HG03108 (cell line): Measurements from ENCODE around the gene CAPZB.
A peak's percentile ranks its signal among the peaks of the same experiment; 100 is the strongest.

Experiments used
- ATAC-seq: cut with Tn5 transposase; IDR thresholded peaks from one replicate; pipeline ENCODE4 v1.9.1; 2021; ENCODE audit warnings: moderate library complexity; ENCODE audit not compliant: unreplicated experiment

The CAPZB gene

DNA sequence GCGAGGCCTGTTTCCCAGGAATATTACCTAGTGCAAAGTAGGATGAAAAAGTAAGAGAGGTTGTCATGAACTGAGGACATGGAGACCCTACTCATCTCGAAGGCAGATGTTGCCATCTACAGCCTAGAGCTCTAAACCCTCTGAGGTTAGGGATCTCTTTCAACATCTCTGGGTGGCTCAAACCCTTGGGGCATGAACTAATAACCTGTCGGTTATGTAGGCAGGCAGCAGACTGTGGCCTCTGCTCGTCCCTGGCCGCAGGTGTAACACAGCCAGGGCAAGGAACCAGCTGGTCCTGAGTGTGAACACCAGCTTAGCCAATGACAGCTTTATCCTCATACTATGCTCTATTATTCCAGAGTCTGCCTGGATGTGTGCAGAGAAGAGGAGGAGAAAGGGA is 13.2 kb downstream of the CAPZB start:
- no peak for ATAC-seq

DNA sequence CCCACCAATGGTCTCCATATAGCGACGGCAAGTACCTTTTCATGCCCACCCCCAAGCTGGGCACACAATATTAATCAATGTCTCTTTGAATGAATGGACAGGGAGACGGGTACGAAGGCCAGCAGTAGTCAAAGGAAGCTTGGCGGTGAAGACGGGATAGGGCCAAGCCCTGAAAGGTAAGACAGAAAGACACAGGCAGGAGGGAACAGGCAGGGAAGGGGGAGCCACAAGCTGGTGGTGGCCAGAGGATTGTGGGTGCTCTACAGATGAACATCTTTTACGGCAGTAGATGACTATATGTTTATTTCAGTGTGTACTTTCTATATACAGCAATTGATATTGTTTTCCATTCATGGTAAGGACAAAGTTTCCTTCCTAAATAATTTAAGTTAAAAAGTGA is 16.3 kb downstream of the CAPZB start:
- no peak for ATAC-seq

DNA sequence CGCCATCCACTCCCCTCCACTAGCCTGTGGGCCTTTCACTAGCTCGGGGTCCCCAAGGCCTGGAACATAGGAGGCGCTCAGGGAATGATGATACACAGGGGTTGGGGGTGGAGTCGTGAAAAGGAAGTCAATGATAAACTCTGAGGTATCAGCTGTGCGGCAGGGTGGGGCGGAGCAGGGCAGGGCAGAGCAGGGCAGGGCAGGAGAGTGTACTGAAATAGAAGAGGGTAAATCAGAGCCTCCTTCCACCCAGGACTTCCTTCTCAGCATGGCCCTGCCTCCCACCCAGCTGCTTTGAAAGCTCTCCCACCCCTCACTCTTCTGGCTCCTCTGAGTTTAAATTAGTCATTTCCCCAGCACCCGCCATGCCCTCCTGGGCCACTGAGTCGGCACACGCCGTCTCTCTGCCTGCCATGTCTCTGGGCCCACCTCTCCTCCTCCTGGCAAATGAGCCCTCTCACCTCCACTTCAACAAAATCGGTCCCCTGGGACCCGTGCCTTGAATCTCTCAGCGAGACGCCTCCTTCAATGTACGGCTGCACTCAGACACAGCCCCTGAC is 16.9 kb downstream of the CAPZB start:
- ATAC-seq = peak; percentile 58

DNA sequence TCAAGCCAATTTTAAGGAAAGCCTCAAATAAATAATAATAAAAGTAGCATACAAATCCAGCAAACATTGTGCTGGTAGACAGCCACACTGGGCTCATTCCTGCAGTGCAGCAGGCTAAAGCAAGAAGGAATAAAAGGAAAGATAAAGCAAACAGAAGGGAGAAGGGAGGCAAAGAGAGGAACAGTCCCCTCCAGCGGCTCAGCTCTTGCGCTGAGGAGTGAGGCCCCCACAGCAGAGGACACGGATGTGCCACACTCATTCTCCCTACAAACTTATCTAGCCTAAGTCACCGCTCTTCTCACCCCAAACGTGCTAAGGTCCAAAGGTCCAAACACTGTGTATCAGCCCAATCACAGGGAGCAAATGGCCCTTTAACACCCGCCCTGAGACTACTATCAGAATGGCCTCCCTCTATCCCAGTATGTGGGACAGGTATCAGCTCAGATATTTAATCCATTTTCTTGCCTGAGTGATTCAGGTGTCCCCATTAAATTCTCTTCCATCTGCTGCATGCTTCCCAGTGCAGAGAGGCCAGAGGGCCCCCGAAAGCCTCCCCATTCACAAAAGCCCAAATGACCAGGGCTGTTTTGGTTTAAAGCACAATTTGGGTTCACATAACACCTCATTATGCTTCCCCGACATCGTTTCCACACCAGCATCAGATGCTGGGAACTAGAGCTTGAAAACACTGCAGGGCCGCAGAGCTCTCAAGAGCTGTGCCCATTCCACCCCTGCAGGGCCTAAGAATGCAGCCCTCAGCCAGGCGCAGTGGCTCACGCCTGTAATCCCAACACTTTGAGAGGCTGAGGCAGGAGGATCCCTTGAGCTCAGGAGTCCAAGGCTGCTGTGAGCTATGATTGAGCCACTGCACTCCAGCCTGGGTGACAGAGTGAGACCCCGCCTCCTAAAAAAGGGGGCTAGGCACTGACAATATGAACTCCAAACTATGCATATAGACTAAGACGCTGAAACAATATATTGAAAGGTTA is 17.8 kb downstream of the CAPZB start:
- ATAC-seq = no peak

DNA sequence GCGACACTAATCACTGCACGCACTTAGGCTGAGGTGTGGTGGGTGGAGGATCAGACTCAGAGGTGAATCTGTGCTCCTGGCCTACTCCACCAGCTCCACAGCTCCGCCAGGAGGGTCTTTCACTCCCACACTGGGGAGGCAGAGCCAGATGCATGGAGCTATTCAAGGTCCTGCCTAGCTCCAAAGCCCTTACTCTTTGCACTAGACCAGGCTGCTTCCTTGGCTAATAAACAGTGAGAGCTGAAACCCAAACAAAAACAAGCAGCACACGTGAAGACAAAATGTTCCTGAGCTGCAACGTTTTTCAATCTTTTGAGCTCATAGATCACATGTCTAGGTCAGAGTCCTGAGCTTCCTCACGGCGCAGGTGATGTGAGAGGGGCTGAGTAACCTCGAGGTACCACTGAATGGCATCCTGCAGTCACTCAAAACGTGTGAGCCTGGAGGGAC is 19.2 kb downstream of the CAPZB start:
- ATAC-seq = no peak

DNA sequence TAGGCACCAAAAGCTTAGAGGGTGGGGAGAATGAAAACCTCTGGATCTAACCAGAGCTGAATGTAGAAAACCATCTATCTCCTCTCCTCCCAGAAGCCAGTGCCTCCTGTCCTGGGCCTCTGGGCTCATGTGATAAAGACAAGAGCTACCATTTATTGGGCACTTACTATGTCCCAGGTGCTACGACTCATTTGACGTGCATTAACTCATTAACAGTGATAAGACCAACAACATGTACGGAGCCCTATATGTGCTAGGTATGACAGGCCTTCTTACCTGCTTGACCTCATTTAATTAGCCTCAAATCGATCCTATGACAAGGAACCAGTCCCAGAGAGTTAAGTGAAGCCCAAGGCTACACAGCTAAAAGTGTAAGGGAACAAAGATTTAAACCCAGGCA is 19.7 kb downstream of the CAPZB start:
- ATAC-seq = no peak

DNA sequence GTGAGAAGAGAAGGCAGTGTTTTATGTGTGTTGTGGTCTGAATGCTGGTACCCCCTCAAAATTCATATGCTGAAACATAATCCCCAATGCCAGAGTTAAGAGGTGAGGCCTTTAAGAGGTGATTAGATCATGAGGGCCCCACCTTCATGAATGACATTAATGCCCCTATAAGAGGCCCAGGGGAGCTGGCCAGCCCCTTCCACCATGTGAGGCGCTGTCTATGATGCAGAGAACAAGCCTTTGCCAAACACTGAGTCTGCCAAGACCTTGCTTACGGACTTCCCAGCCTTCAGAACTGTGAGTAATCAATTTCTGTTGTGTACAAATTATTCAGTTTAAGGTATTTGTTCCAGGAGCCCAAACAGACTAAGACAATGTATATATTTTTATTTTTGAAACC is 20.2 kb downstream of the CAPZB start:
- no peak for ATAC-seq

DNA sequence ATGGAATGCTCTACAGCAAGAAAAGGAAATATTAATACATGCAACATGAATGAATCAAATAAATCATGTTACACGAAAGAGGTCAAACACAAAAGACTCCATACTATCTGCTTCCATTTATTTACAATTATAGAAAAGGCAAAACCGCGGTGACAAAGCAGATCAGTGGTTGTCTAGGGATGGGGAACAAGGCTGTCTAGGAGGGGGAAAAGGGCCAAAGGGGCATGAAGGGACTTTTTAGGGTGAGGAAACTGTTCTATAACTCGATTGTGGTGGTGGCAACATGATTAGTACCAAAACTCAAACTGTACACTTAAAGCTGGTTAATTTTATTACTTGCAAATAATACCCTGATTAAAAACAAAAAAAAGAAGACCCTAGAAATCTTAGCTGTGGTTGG is 20.6 kb downstream of the CAPZB start:
- no peak for ATAC-seq

DNA sequence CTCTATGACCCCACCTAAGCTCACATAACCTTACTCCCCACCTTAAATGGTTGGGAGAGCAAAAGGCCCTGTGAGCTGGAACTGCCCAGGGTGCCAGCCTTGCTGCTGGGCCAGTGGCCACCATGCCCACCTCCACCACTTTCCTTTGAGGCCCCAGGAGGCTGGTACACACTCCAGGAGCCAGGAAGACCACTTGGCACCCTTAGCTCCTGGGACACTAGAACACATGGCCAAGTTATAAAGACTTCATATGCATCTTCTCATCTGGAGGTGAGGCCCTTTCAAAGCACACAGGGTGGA is 21.9 kb downstream of the CAPZB start:
- no peak for ATAC-seq

DNA sequence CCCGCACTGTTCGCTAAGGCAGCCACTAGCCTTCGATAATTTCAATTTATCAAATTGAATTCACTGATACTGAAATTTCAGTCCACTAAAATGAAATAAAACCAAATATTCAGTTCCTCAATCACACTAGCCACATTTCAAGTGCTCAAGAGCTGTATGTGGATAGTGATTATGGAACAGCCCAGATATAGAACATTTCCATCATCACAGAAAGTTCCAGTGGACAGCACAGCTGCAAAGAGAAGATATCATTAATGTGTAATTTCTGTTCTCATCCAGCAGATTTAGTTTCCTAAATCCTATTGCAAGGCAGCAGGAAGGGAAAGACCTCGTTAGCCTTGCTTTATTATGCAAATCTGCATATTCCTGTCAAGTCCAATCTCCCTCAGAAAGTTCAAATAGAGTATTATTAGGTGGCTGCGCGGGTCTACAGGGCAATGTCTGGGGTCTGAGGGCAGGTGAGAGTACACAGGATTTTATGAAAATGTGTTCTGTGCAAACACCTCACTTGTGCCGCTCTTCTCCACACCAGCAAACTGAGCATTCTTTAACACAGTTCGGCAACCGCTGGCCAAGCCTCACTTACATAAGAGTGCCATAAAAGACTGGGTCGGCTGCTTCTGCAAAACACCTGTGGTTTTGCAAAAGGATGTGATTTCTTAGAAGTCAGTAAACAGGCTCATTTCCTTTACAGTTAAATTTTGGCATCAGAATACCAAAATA is 22.4 kb downstream of the CAPZB start:
- peak; percentile 58 for ATAC-seq

DNA sequence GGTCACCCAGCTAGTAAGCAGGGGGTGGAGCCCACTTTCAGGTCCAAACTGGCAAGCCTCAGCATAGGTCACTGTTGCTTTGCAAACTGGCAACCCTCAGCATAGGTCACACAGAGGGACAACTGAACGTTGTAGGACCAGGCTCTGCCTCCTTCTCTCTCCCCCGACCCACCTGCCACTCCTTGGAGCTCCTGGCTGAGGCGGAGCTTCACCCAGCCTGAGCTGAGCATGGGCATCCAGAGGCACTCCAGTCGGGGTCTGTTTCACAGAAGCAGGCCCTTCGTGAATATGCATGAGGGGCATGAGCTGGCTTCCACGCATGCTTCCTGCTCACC is 24.2 kb downstream of the CAPZB start:
- no peak for ATAC-seq

DNA sequence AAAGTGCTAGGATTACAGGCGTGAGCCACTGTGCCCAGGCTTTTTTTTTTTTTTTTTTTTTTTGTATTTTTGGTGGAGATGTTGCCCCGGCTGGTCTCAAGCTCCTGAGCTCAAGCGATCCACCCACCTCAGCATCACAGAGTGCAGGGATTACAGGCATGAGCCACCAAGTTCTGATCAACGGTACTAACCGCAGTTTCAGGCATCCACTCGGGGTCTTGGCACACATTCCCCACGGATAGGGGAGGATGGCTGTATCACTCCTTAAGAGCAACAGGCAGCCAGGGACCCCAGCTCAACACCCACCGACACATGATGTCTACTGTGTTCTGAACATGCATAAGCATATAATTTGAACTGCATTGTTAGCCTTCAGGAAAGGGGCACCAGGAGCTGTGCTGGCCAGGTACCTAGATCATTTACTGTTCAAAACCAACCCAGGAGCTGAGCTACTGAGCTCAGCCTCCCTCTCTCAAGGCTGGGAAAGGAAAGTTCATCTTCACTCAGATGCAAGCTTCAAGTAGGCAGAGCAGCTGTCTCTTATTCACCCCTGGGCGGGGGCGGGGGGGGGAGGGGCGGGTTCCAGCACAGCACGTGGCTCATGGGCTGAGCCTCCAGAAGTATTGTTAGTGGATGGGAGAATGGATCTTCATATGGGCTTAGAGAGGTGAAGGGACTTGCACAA is 24.7 kb downstream of the CAPZB start:
- ATAC-seq = no peak

DNA sequence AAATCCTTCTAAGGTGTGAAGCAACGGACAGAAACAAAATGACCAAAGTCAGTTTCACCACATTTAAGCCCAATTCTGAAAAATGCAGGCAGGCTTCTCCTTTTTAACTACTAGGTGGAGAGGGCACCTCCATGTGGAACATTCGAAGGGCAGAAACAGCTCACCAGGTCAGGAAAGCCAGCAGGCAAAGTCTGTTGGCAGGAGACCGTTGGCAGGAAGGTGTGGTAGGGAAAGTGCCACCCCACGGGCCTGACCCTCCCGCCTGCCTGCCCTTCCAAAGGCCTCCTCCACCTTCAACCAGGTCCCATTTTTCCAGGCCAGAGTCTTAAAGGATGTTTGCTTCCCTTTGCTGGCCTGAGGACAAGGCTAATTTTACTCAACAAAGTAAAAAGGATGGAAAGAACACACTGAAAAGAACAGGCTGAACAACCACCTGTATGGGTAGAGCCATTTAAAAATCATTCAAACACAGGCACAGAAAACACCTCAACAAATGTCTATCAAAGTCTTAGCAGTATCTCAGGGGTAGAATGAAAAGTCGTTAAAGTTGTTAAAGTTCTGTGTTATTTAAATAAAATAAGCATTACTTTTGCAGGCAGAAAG is 26.4 kb downstream of the CAPZB start:
- no peak for ATAC-seq

DNA sequence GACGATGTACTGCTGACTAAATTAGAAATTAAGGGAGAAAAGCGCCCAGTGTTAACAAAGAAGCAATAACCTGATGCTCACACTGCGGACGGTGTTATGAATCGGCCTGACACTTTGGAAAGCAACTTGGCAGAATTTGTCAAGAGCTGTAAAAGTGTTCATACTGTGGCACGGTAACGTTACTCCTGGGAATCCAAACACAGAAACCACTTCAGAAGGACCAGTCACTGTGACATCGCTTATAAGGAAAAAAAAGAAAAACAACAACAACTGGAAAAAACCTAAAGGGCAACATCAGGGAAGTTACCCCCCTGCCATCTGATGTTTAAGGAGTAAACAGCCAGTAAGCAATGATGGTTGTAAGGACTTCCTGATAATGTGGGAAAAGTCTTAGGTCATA is 27.7 kb downstream of the CAPZB start:
- no peak for ATAC-seq

DNA sequence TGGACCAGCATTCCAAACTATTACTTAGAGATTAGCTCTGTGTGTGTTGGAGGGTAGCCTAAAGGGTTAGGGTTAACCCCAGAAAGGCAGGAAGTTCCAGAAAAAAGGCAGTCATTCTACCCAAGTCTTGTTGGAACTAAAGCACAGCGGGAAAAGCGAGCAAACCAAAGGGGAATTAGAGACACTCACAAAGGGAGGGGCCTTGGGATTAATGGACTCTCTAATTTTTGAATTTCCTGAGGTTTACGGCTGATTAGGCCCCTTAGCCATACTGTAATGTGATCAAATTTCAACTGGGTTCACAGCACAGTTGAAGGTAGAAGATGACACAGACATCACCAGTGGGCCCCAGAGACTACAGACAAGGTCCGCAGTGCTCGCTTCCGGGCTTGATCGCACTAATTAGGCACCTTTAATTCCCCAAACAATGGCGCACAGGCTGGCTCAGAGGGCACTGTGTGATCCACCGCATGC is 28.3 kb downstream of the CAPZB start:
- no peak for ATAC-seq

DNA sequence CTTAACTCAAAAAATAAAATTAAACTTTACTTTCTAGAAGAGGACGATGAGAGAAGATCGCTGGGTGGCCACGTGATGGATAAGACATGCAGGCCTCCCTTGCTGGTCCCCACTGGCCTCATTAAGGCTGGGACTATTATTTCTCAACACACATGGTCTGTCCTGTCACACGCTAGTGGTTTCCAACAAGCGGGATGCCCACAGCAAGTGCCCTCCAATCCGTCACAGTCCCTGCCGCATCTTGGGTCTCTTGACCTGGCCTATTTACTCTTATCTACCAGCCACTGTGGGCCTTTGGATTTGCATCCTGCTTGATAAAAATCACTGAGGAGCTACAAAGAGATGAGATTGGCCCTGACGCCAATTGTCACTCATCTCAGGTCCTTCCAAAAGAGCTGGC is 30.0 kb downstream of the CAPZB start:
- ATAC-seq = no peak

DNA sequence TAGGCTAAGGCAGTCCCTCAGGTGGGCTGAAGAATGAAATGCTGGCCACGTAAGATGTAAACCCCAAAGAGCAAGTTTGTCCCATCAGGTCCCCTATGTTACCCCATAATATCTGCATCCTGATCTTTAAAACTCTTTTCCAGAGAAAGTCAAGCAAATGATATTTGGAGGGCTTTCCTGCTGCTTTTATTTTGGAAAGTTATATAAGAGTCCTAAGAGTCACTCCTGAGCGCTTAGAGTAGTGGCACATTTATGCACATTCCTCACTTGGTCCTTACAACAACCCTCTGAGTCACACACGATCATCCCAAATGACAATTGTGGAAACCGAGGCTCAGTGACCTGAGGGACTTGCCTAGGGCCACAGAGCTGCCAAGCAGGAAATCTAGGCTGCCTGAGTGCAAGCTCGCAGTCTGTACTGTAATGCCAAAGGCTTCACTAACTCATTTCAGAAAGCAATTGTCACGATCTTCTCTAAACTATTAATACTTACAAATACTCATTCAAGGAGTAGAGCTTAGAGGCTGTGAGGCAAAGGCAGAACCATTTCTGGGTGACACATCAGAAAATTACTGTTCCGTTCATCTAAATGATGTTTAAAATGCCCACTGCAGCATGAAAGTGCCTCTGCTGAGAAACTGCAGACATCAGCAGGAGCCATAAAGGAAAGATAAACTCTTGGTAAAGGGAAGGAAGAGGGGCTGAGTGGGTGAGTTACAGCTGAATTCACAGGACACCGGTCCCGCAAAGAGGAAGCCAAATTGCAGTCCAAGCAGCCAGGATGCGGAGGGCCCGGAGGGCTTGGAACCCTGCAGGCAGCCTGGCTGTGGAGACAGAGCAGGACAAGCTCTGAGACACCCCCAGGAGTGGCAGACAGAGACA is 30.8 kb downstream of the CAPZB start:
- ATAC-seq = no peak

DNA sequence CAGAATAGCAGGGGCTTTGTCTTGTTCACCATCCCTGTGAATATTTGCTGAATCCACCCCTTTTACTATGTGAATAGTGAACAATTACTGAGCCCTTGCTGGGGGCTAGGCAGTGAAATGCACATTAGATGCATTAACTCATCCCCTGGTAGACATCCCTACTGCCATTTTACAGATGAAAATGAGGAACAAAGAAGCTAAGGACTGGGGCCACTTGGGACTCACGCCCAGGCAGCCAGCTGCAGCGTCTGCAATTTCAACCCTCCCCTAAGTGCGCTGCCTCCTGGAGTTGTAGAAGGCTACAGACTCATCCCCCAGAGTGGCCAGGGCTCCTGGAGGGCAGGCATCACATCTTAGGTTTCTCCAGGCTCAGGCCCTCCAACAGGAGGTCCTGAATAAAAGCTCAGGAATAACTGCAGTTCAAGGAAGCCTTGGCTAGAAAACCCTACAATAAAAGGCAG is 31.6 kb downstream of the CAPZB start:
- no peak for ATAC-seq

DNA sequence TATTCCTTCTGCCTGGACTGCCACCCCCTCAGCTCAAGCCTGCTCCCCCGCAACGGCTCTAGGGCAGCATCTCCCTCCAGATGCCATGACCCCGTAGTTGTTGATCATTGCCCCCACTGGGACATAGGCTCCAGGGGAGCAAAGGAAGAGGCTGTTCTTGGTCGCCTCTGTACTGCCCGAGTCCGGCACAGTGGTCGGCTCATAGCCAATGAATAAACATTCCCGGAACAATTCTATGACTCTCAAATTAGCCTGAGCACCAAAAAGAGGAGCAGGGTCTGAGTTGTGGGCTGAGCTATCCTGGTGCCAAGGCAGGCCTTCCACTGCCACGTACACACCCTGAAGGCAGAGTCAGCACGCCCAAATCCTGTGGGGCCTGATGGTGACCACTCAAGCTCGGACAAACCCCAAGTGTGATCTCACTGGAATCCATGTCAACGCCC is 33.1 kb downstream of the CAPZB start:
- no peak for ATAC-seq
